ENCODE measurements around the gene SPDYA.
A peak's percentile ranks its signal among the peaks of the same experiment; 100 is the strongest.

Gene SPDYA

GRCh38 chr2:28821295-28821958 is 10.8 kb downstream of the SPDYA start (continued):
- TF ChIP-seq ZNF792 (tag by site-specific recombination; IDR thresholded peaks at IDR 0.05) (no peak), ZSCAN16 (tag by site-specific recombination; IDR thresholded peaks at IDR 0.05) (no peak), ZNF324 (tag by site-specific recombination; IDR thresholded peaks at IDR 0.05) (no peak), ZNF2 (tag by site-specific recombination; IDR thresholded peaks at IDR 0.05) (0 out of 2 replicates have a peak, but pooled peaks have one; percentile 57), ZNF138 (tag by site-specific recombination; IDR thresholded peaks at IDR 0.05; ENCODE audit: borderline replicate concordance) (no peak), ZFP41 (tag by site-specific recombination; IDR thresholded peaks at IDR 0.05; ENCODE audit: borderline replicate concordance) (no peak), PBX3 (CRISPR knock-in tag; IDR thresholded peaks at IDR 0.05) (no peak), BCL11A (tag by site-specific recombination; IDR thresholded peaks at IDR 0.05; ENCODE audit: low read depth) (no peak), ZNF175 (tag by site-specific recombination; IDR thresholded peaks at IDR 0.05) (no peak), ZNF830 (tag by site-specific recombination; IDR thresholded peaks at IDR 0.05; ENCODE audit: low read depth) (no peak), REPIN1 (tag by site-specific recombination; IDR thresholded peaks at IDR 0.05; ENCODE audit: low read depth) (no peak), ZNF214 (tag by site-specific recombination; IDR thresholded peaks at IDR 0.05; ENCODE audit: borderline replicate concordance) (no peak), ZNF19 (tag by site-specific recombination; IDR thresholded peaks at IDR 0.05; ENCODE audit: low read depth) (no peak), HOXA7 (CRISPR knock-in tag; IDR thresholded peaks at IDR 0.05; ENCODE audit: borderline replicate concordance) (no peak), PRDM10 (tag by site-specific recombination; IDR thresholded peaks at IDR 0.05) (no peak)
- TF ChIP-seq, protein P1, sequence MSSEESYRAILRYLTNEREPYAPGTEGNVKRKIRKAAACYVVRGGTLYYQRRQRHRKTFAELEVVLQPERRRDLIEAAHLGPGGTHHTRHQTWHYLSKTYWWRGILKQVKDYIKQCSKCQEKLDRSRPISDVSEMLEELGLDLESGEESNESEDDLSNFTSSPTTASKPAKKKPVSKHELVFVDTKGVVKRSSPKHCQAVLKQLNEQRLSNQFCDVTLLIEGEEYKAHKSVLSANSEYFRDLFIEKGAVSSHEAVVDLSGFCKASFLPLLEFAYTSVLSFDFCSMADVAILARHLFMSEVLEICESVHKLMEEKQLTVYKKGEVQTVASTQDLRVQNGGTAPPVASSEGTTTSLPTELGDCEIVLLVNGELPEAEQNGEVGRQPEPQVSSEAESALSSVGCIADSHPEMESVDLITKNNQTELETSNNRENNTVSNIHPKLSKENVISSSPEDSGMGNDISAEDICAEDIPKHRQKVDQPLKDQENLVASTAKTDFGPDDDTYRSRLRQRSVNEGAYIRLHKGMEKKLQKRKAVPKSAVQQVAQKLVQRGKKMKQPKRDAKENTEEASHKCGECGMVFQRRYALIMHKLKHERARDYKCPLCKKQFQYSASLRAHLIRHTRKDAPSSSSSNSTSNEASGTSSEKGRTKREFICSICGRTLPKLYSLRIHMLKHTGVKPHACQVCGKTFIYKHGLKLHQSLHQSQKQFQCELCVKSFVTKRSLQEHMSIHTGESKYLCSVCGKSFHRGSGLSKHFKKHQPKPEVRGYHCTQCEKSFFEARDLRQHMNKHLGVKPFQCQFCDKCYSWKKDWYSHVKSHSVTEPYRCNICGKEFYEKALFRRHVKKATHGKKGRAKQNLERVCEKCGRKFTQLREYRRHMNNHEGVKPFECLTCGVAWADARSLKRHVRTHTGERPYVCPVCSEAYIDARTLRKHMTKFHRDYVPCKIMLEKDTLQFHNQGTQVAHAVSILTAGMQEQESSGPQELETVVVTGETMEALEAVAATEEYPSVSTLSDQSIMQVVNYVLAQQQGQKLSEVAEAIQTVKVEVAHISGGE (tag by site-specific recombination; conservative IDR thresholded peaks at IDR 0.05; ENCODE audit: low read depth), result no peak
- TF ChIP-seq, protein P2, sequence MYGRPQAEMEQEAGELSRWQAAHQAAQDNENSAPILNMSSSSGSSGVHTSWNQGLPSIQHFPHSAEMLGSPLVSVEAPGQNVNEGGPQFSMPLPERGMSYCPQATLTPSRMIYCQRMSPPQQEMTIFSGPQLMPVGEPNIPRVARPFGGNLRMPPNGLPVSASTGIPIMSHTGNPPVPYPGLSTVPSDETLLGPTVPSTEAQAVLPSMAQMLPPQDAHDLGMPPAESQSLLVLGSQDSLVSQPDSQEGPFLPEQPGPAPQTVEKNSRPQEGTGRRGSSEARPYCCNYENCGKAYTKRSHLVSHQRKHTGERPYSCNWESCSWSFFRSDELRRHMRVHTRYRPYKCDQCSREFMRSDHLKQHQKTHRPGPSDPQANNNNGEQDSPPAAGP (tag by site-specific recombination; IDR thresholded peaks at IDR 0.05), result no peak

DNA sequence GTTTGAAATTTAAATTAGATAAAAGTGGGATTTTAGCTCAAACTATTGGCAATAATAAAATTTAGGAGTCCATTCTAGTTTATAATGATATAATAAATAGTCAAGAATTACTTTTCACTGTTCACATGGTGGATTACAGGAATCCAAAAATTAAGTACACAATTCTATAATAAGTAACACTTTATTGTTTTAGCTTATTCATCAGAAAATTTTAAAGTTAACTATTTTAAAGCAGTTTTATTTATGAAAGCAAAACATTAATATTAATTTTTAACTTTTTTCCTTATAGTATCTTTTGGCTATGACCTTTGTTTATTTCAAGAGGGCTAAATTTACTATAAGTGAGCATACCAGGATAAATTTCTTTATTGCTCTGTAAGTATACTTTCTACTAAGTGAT is 11.4 kb downstream of the SPDYA start:
- H3K9me3 ChIP-seq (ENCODE audit: control insufficient read depth, insufficient read depth, low read depth, low read length), result no peaks in the 10 kb centered on the region
- ChIA-PET POLR2A (no interaction called here), CTCF (interaction anchor here (0.6 to 0.9 kb wide), 5 partner anchors 12 to 421 kb away, joined by 3 read pairs; no protein-coding TSS in a partner anchor)
- H3K27ac ChIP-seq (ENCODE audit: extremely low read depth, low read depth, low read length), result no peak overlapping the region
- H3K4me3 ChIP-seq (ENCODE audit: low read depth, low read length), result no peak overlapping the region
- no peaks in the 10 kb centered on the region for H3K4me1 ChIP-seq (ENCODE audit: control insufficient read depth, insufficient read depth, low read length)
- H3K36me3 ChIP-seq (ENCODE audit: control insufficient read depth in 2 of 2, insufficient read depth in 1 of 2, low read length in 2 of 2), result no peaks in the 10 kb centered on the region
- TF ChIP-seq ZNF398 (tag by site-specific recombination; IDR thresholded peaks at IDR 0.05) (no peak), HOXD13 (CRISPR knock-in tag; IDR thresholded peaks at IDR 0.05; ENCODE audit: borderline replicate concordance) (no peak), ZBTB21 (tag by site-specific recombination; IDR thresholded peaks at IDR 0.05) (no peak), ZNF473 (tag by site-specific recombination; IDR thresholded peaks at IDR 0.05) (no peak), PRDM1 (tag by site-specific recombination; IDR thresholded peaks at IDR 0.05) (no peak), IKZF3 (tag by site-specific recombination; IDR thresholded peaks at IDR 0.05) (no peak), ZNF791 (tag by site-specific recombination; IDR thresholded peaks at IDR 0.05) (no peak)

All from HEK293 (cell line).